SH-SY5Y (cell line): ENCODE measurements around the gene ARHGAP15.

ENCODE experiments used
- GATA2 ChIP-seq: IDR thresholded peaks from 2 replicates; pipeline ENCODE4 v1.6.1; 2011; ENCODE audit warnings: mild to moderate bottlenecking, low read depth, low read length
- GATA3 ChIP-seq: IDR thresholded peaks from 2 replicates; pipeline ENCODE4 v1.6.1; 2011; ENCODE audit warnings: low read depth, mild to moderate bottlenecking, low read length, moderate library complexity

GRCh38 chr2:143329288-143329687 lies 200.1 kb downstream of the ARHGAP15 start:
- TF ChIP-seq GATA2 (no peak), GATA3 (no peak)
